ENCODE data around the gene NAXD.
"Not testable (repeated sequence)": the region's sequence is repeated elsewhere in the genome, so short reads cannot be mapped to it uniquely, and the experiment has no call there.

The NAXD gene

GRCh38 chr13:110649551-110649950 lies 34.2 kb downstream of the NAXD start:
- H3K36me3 ChIP-seq (ENCODE audit: insufficient read depth, low read length): peaks cover 12% of the 10 kb centered on the region
- H3K9ac ChIP-seq (ENCODE audit: low read length): no peak overlapping the region
- no peak overlapping the region for H3K4me3 ChIP-seq (ENCODE audit: low read depth in 1 of 2, low read length in 2 of 2)
- no peaks in the 10 kb centered on the region for H3K9me3 ChIP-seq (ENCODE audit: low read length)
- no peak overlapping the region for H3K27ac ChIP-seq (ENCODE audit: low read depth, low read length)
- H3K4me1 ChIP-seq (ENCODE audit: insufficient read depth, low read length): peaks cover 9% of the 10 kb centered on the region
- no peaks in the 10 kb centered on the region for H3K27me3 ChIP-seq (ENCODE audit: control insufficient read depth in 1 of 2, insufficient read depth in 2 of 2, low read length in 2 of 2)

- H3K4me1 ChIP-seq (ENCODE audit: insufficient read depth, low read length): peaks cover under 1% of the 10 kb centered on the region
- no peak overlapping the region for H3K9ac ChIP-seq (ENCODE audit: low read length)
- no peak overlapping the region for H3K27ac ChIP-seq (ENCODE audit: low read depth, low read length)
- H3K9me3 ChIP-seq (ENCODE audit: low read length): no peaks in the 10 kb centered on the region
- H3K4me3 ChIP-seq (ENCODE audit: low read depth in 1 of 2, low read length in 2 of 2): no peak overlapping the region
- no peaks in the 10 kb centered on the region for H3K27me3 ChIP-seq (ENCODE audit: control insufficient read depth in 1 of 2, insufficient read depth in 2 of 2, low read length in 2 of 2)
- H3K36me3 ChIP-seq (ENCODE audit: insufficient read depth, low read length): peaks cover 17% of the 10 kb centered on the region
Observed at GRCh38 chr13:110650436-110650835, 35.1 kb downstream of the NAXD start.

- Histone ChIP-seq H3K27me3 (ENCODE audit: control insufficient read depth in 1 of 2, insufficient read depth in 2 of 2, low read length in 2 of 2) (no peaks in the 10 kb centered on the region), H3K9ac (ENCODE audit: low read length) (no peak overlapping the region), H3K36me3 (ENCODE audit: insufficient read depth, low read length) (peaks cover 22% of the 10 kb centered on the region), H3K9me3 (ENCODE audit: low read length) (no peaks in the 10 kb centered on the region), H3K4me3 (ENCODE audit: low read depth in 1 of 2, low read length in 2 of 2) (no peak overlapping the region), H3K27ac (ENCODE audit: low read depth, low read length) (no peak overlapping the region), H3K4me1 (ENCODE audit: insufficient read depth, low read length) (no peaks in the 10 kb centered on the region)
Observed at GRCh38 chr13:110651271-110651670, 35.9 kb downstream of the NAXD start.

GRCh38 chr13:110651726-110652230 lies 36.4 kb downstream of the NAXD start:
- H3K27me3 ChIP-seq (ENCODE audit: control insufficient read depth in 1 of 2, insufficient read depth in 2 of 2, low read length in 2 of 2): no peaks in the 10 kb centered on the region
- H3K36me3 ChIP-seq (ENCODE audit: insufficient read depth, low read length): peaks cover 22% of the 10 kb centered on the region
- H3K27ac ChIP-seq (ENCODE audit: low read depth, low read length): no peak overlapping the region
- H3K4me3 ChIP-seq (ENCODE audit: low read depth in 1 of 2, low read length in 2 of 2): no peak overlapping the region
- no peaks in the 10 kb centered on the region for H3K4me1 ChIP-seq (ENCODE audit: insufficient read depth, low read length)
- no peak overlapping the region for H3K9ac ChIP-seq (ENCODE audit: low read length)
- no peaks in the 10 kb centered on the region for H3K9me3 ChIP-seq (ENCODE audit: low read length)

- Histone ChIP-seq H3K36me3 (ENCODE audit: insufficient read depth, low read length) (peaks cover 22% of the 10 kb centered on the region), H3K4me1 (ENCODE audit: insufficient read depth, low read length) (no peaks in the 10 kb centered on the region), H3K9me3 (ENCODE audit: low read length) (no peaks in the 10 kb centered on the region), H3K27ac (ENCODE audit: low read depth, low read length) (no peak overlapping the region), H3K4me3 (ENCODE audit: low read depth in 1 of 2, low read length in 2 of 2) (no peak overlapping the region), H3K27me3 (ENCODE audit: control insufficient read depth in 1 of 2, insufficient read depth in 2 of 2, low read length in 2 of 2) (no peaks in the 10 kb centered on the region), H3K9ac (ENCODE audit: low read length) (no peak overlapping the region)
Observed at GRCh38 chr13:110652231-110652730, 36.9 kb downstream of the NAXD start.

- H3K27ac ChIP-seq (ENCODE audit: low read depth, low read length): no peak overlapping the region
- H3K9ac ChIP-seq (ENCODE audit: low read length): no peak overlapping the region
- no peaks in the 10 kb centered on the region for H3K4me1 ChIP-seq (ENCODE audit: insufficient read depth, low read length)
- peaks cover 22% of the 10 kb centered on the region for H3K36me3 ChIP-seq (ENCODE audit: insufficient read depth, low read length)
- H3K9me3 ChIP-seq (ENCODE audit: low read length): no peaks in the 10 kb centered on the region
- no peaks in the 10 kb centered on the region for H3K27me3 ChIP-seq (ENCODE audit: control insufficient read depth in 1 of 2, insufficient read depth in 2 of 2, low read length in 2 of 2)
- H3K4me3 ChIP-seq (ENCODE audit: low read depth in 1 of 2, low read length in 2 of 2): no peak overlapping the region
Observed at GRCh38 chr13:110652764-110653163, 37.4 kb downstream of the NAXD start.

GRCh38 chr13:110653271-110653670 lies 37.9 kb downstream of the NAXD start:
- H3K27ac ChIP-seq (ENCODE audit: low read depth, low read length): no peak overlapping the region
- no peak overlapping the region for H3K4me3 ChIP-seq (ENCODE audit: low read depth in 1 of 2, low read length in 2 of 2)
- H3K27me3 ChIP-seq (ENCODE audit: control insufficient read depth in 1 of 2, insufficient read depth in 2 of 2, low read length in 2 of 2): no peaks in the 10 kb centered on the region
- no peaks in the 10 kb centered on the region for H3K4me1 ChIP-seq (ENCODE audit: insufficient read depth, low read length)
- no peak overlapping the region for H3K9ac ChIP-seq (ENCODE audit: low read length)
- H3K9me3 ChIP-seq (ENCODE audit: low read length): no peaks in the 10 kb centered on the region
- H3K36me3 ChIP-seq (ENCODE audit: insufficient read depth, low read length): peaks cover 22% of the 10 kb centered on the region

GRCh38 chr13:110653851-110654250 lies 38.5 kb downstream of the NAXD start:
- H3K27ac ChIP-seq (ENCODE audit: low read depth, low read length): no peak overlapping the region
- peaks cover 22% of the 10 kb centered on the region for H3K36me3 ChIP-seq (ENCODE audit: insufficient read depth, low read length)
- H3K9me3 ChIP-seq (ENCODE audit: low read length): no peaks in the 10 kb centered on the region
- H3K9ac ChIP-seq (ENCODE audit: low read length): no peak overlapping the region
- H3K4me3 ChIP-seq (ENCODE audit: low read depth in 1 of 2, low read length in 2 of 2): no peak overlapping the region
- H3K4me1 ChIP-seq (ENCODE audit: insufficient read depth, low read length): no peaks in the 10 kb centered on the region
- no peaks in the 10 kb centered on the region for H3K27me3 ChIP-seq (ENCODE audit: control insufficient read depth in 1 of 2, insufficient read depth in 2 of 2, low read length in 2 of 2)

GRCh38 chr13:110657196-110657595 lies 41.9 kb downstream of the NAXD start:
- no peaks in the 10 kb centered on the region for H3K9me3 ChIP-seq (ENCODE audit: low read length)
- no peak overlapping the region for H3K27ac ChIP-seq (ENCODE audit: low read depth, low read length)
- H3K27me3 ChIP-seq (ENCODE audit: control insufficient read depth in 1 of 2, insufficient read depth in 2 of 2, low read length in 2 of 2): no peaks in the 10 kb centered on the region
- no peak overlapping the region for H3K9ac ChIP-seq (ENCODE audit: low read length)
- H3K4me3 ChIP-seq (ENCODE audit: low read depth in 1 of 2, low read length in 2 of 2): no peak overlapping the region
- H3K36me3 ChIP-seq (ENCODE audit: insufficient read depth, low read length): peaks cover 36% of the 10 kb centered on the region
- no peaks in the 10 kb centered on the region for H3K4me1 ChIP-seq (ENCODE audit: insufficient read depth, low read length)

GRCh38 chr13:110658218-110658911 lies 43.0 kb downstream of the NAXD start:
- not testable (repeated sequence) for H3K9ac ChIP-seq (ENCODE audit: low read length); H3K4me1 ChIP-seq (ENCODE audit: insufficient read depth, low read length); H3K4me3 ChIP-seq (ENCODE audit: low read depth in 1 of 2, low read length in 2 of 2); H3K27me3 ChIP-seq (ENCODE audit: control insufficient read depth in 1 of 2, insufficient read depth in 2 of 2, low read length in 2 of 2); H3K9me3 ChIP-seq (ENCODE audit: low read length); H3K27ac ChIP-seq (ENCODE audit: low read depth, low read length)
- peaks cover 40% of the 10 kb centered on the region for H3K36me3 ChIP-seq (ENCODE audit: insufficient read depth, low read length)

- Histone ChIP-seq H3K27me3 (ENCODE audit: control insufficient read depth in 1 of 2, insufficient read depth in 2 of 2, low read length in 2 of 2) (no peaks in the 10 kb centered on the region), H3K27ac (ENCODE audit: low read depth, low read length) (no peak overlapping the region), H3K4me1 (ENCODE audit: insufficient read depth, low read length) (no peaks in the 10 kb centered on the region), H3K36me3 (ENCODE audit: insufficient read depth, low read length) (peaks cover 57% of the 10 kb centered on the region), H3K9ac (ENCODE audit: low read length) (no peak overlapping the region), H3K4me3 (ENCODE audit: low read depth in 1 of 2, low read length in 2 of 2) (no peak overlapping the region), H3K9me3 (ENCODE audit: low read length) (no peaks in the 10 kb centered on the region)
Observed at GRCh38 chr13:110661256-110661655, 45.9 kb downstream of the NAXD start.

- peaks cover 64% of the 10 kb centered on the region for H3K36me3 ChIP-seq (ENCODE audit: insufficient read depth, low read length)
- no peak overlapping the region for H3K4me3 ChIP-seq (ENCODE audit: low read depth in 1 of 2, low read length in 2 of 2)
- no peaks in the 10 kb centered on the region for H3K27me3 ChIP-seq (ENCODE audit: control insufficient read depth in 1 of 2, insufficient read depth in 2 of 2, low read length in 2 of 2)
Observed at GRCh38 chr13:110662091-110662490, 46.7 kb downstream of the NAXD start.

More at GRCh38 chr13:110662091-110662490, 46.7 kb downstream of the NAXD start:
- Histone ChIP-seq H3K27ac (ENCODE audit: low read depth, low read length) (no peak overlapping the region), H3K9me3 (ENCODE audit: low read length) (no peaks in the 10 kb centered on the region), H3K4me1 (ENCODE audit: insufficient read depth, low read length) (no peaks in the 10 kb centered on the region), H3K9ac (ENCODE audit: low read length) (no peak overlapping the region)
